HepG2 (cell line): ENCODE data around the gene AMOT. TPM values are rescaled to one million over a fixed set of nuclear protein-coding genes. Genes with fewer than 3 reads are reported as not detected.

Experiments used
- ATAC-seq: fragments of 200-7000 bp; cut with Tn5 transposase; 3 replicates; pipeline ENCODE4 v1.9.1; 2020; ENCODE audit warnings: mild to moderate bottlenecking, moderate library complexity
- BruUV-seq: library from RNA; stranded (reverse); fragments of 400-500 nt; replicated peaks from 2 replicates; lab custom pipeline; 2021; lab: Mats Ljungman, UMichigan
- CTCF ChIA-PET: fragments of 300-600 bp; formaldehyde crosslinking; extraction: SDS; loops from one replicate; lab custom pipeline; 2021; ENCODE audit warnings: low total read pairs, inconsistent platforms, low intra/inter-chr PET ratio; lab: Yijun Ruan, JAX
- POLR2A ChIA-PET: fragments of 350-600 bp; sonication (Branson Sonifier 250); formaldehyde crosslinking; loops from one replicate; lab custom pipeline; 2020; ENCODE audit warnings: antibody characterized with exemption, inconsistent platforms; lab: Yijun Ruan, JAX
- DNase-seq: peaks from one replicate; pipeline ENCODE4 v3.0.0-alpha.2; 2015; ENCODE audit warnings: low spot score
- FAIRE-seq: peaks from 3 replicates; lab custom pipeline; 2011; peaks lifted over from hg19 to GRCh38; lab: Jason Lieb, UNC
- H2AFZ ChIP-seq: one replicate; pipeline ENCODE4 v1.6.1; 2011; ENCODE audit warnings: low read length, inconsistent platforms
- H3K27ac ChIP-seq: fragments of 300-600 bp; 3 replicates; pipeline ENCODE4 v1.8.0; 2011; ENCODE audit warnings: mixed run types, mild to moderate bottlenecking, mixed read lengths, low read length, inconsistent platforms; ENCODE audit not compliant: insufficient read depth; ENCODE audit errors: extremely low read length
- H3K27me3 ChIP-seq, 2 experiments: fragments of 200-600 bp in 1 of 2; 2 replicates in 1 of 2; 3 replicates in 1 of 2; pipeline versions ENCODE4 v1.6.0 to v1.8.0; 2011; ENCODE audit warnings: low read length in 2 of 2, mild to moderate bottlenecking in 2 of 2, moderate library complexity in 2 of 2, inconsistent platforms in 1 of 2; ENCODE audit not compliant: insufficient read depth in 2 of 2, control insufficient read depth in 1 of 2
- H3K36me3 ChIP-seq, 2 experiments: fragments of 200-600 bp in 1 of 2; replicated peaks in 1 of 2; 2 replicates in 1 of 2; 3 replicates in 1 of 2; pipeline versions ENCODE4 v1.5.1 to v1.8.0; 2011; ENCODE audit warnings: low read length in 2 of 2, inconsistent platforms in 1 of 2; ENCODE audit not compliant: insufficient read depth in 2 of 2, control insufficient read depth in 1 of 2
- H3K4me1 ChIP-seq: 2 replicates; pipeline ENCODE4 v1.5.1; 2012; ENCODE audit warnings: low read length, inconsistent platforms; ENCODE audit not compliant: insufficient read depth
- H3K4me2 ChIP-seq: 2 replicates; pipeline ENCODE4 v1.6.0; 2011; ENCODE audit warnings: low read depth, low read length, inconsistent platforms
- H3K4me3 ChIP-seq, 3 experiments: fragments of 200-600 bp in 1 of 3; sonication (generic), shearing (Covaris generic) in 1 of 3; replicated peaks in 1 of 3; 2 replicates each; pipeline ENCODE4 v1.5.1; 2011 to 2016; ENCODE audit warnings: low read length in 3 of 3, inconsistent platforms in 2 of 3, low read depth in 2 of 3, mild to moderate bottlenecking in 2 of 3, control low read depth in 1 of 3, mixed read lengths in 1 of 3; ENCODE audit not compliant: insufficient read depth in 1 of 3
- H3K79me2 ChIP-seq: one replicate; pipeline ENCODE4 v1.6.1; 2011; ENCODE audit warnings: low read length, inconsistent platforms; ENCODE audit not compliant: insufficient read depth
- H3K9ac ChIP-seq: 2 replicates; pipeline ENCODE4 v1.6.0; 2011; ENCODE audit warnings: mild to moderate bottlenecking, low read depth, low read length, inconsistent platforms; ENCODE audit not compliant: insufficient read depth
- H3K9me3 ChIP-seq: 2 replicates; pipeline ENCODE4 v1.5.1; 2012; ENCODE audit warnings: mild to moderate bottlenecking, low read length
- H4K20me1 ChIP-seq: 2 replicates; pipeline ENCODE4 v1.6.0; 2011; ENCODE audit warnings: inconsistent platforms, mild to moderate bottlenecking, low read length, moderate library complexity; ENCODE audit not compliant: insufficient read depth
- GATAD2A ChIP-seq: IDR thresholded peaks from 2 replicates; pipeline ENCODE4 v1.6.1; 2016
- GPN1 ChIP-seq: sonication (generic); formaldehyde crosslinking; IDR thresholded peaks from 2 replicates; pipeline ENCODE4 v1.5.1; 2020; ENCODE audit warnings: missing genetic modification reagents, borderline replicate concordance
- KDM3A ChIP-seq: IDR thresholded peaks from 2 replicates; pipeline ENCODE4 v1.6.1; 2018; ENCODE audit warnings: low read depth, missing compliant biosample characterization
- KLF12 ChIP-seq: sonication (generic); formaldehyde crosslinking; IDR thresholded peaks from 2 replicates; pipeline ENCODE4 v1.4.0; 2020; ENCODE audit warnings: missing genetic modification reagents, borderline replicate concordance
- MAFF ChIP-seq: IDR thresholded peaks from 2 replicates; pipeline ENCODE4 v1.6.1; 2011; ENCODE audit warnings: low read depth, low read length, improper control_type of control experiment
- MAFK ChIP-seq, 2 experiments: IDR thresholded peaks in 1 of 2; conservative IDR thresholded peaks in 1 of 2; 2 replicates each; pipeline ENCODE4 v1.6.1; 2011; ENCODE audit warnings: improper control_type of control experiment in 2 of 2, low read length in 2 of 2
- MLLT10 ChIP-seq: sonication (generic); formaldehyde crosslinking; IDR thresholded peaks from 2 replicates; pipeline ENCODE4 v1.4.0; 2020; ENCODE audit warnings: missing genetic modification reagents
- RBFOX2 ChIP-seq: fragments of 200-400 bp; formaldehyde crosslinking; IDR thresholded peaks from 2 replicates; pipeline ENCODE4 v1.6.1; 2017; ENCODE audit warnings: low read depth, mild to moderate bottlenecking, low read length
- SMC3 ChIP-seq: IDR thresholded peaks from 2 replicates; pipeline ENCODE4 v1.6.1; 2011; ENCODE audit warnings: low read length, improper control_type of control experiment
- ZNF121 ChIP-seq: sonication (generic); formaldehyde crosslinking; IDR thresholded peaks from 2 replicates; pipeline ENCODE4 v1.5.0; 2020; ENCODE audit warnings: mild to moderate bottlenecking, missing genetic modification reagents
- ZNF280D ChIP-seq: sonication (generic); formaldehyde crosslinking; IDR thresholded peaks from 2 replicates; pipeline ENCODE4 v1.5.1; 2020; ENCODE audit warnings: mild to moderate bottlenecking, missing genetic modification reagents
- ZNF879 ChIP-seq: sonication (generic); formaldehyde crosslinking; IDR thresholded peaks from 2 replicates; pipeline ENCODE4 v1.8.1; 2023; ENCODE audit warnings: missing genetic modification reagents
- WGBS: methylation state at CpG from one replicate; pipeline ENCODE4 v1.1.6; 2017; ENCODE audit warnings: low lambda C conversion rate; 5-methylcytosine and 5-hydroxymethylcytosine counted together
- in situ Hi-C: cut with HindIII; loops from 2 replicates; pipeline ENCODE4 v1.10.0; 2017; ENCODE audit warnings: low pct_unique_long_range_greater_than_20kb; ENCODE audit not compliant: extremely low pct_ligation_motif_present
- intact Hi-C: fragments of 100-400 bp; cut with micrococcal nuclease; formaldehyde crosslinking; loops from one replicate; pipeline ENCODE4 v1.10.0; 2022; ENCODE audit not compliant: unreplicated experiment
- polyA plus RNA-seq, 8 experiments: library from polyadenylated mRNA; depleted of rRNA in 3 of 8; stranded (reverse) in 7 of 8; unstranded in 1 of 8; fragments of >200 nt; fragmentation: Illumina TruSeq in 4 of 8; extraction: Trizol in 4 of 8; gene quantifications; 2 replicates each; pipeline versions ENCODE4 v1.2.1 to v1.2.3, GENCODE V29; 2011 to 2016; ENCODE audit warnings: low read depth in 4 of 8, missing spikeins in 1 of 8, mixed read lengths in 1 of 8; ENCODE audit not compliant: insufficient read depth in 1 of 8
- total RNA-seq, 5 experiments: library from RNA; depleted of rRNA; stranded (reverse); fragments of >200 nt; fragmentation: Illumina TruSeq; extraction: Trizol; gene quantifications; 2 replicates each; pipeline ENCODE4 v1.2.3, GENCODE V29; 2016; ENCODE audit warnings: low read depth in 1 of 5
- TF ChIP-seq, protein P1 (sequence below): sonication (generic); formaldehyde crosslinking; IDR thresholded peaks from 2 replicates; pipeline ENCODE4 v1.8.1; 2022; ENCODE audit warnings: low read depth, mild to moderate bottlenecking, missing genetic modification reagents
- TF ChIP-seq, protein P2 (sequence below): sonication (generic); formaldehyde crosslinking; IDR thresholded peaks from 2 replicates; pipeline ENCODE4 v1.8.1; 2022; ENCODE audit warnings: mild to moderate bottlenecking, missing genetic modification reagents
- TF ChIP-seq, protein P3 (sequence below): sonication (generic); formaldehyde crosslinking; IDR thresholded peaks from 2 replicates; pipeline ENCODE4 v1.8.1; 2023; ENCODE audit warnings: mild to moderate bottlenecking, missing genetic modification reagents, borderline replicate concordance

The AMOT gene
- total and polyA plus RNA-seq, 2 of the 13 experiments (the other 11 are each of a cell fraction or from before 2014, with no cell fraction given): 0.13 to 0.91 TPM

DNA sequence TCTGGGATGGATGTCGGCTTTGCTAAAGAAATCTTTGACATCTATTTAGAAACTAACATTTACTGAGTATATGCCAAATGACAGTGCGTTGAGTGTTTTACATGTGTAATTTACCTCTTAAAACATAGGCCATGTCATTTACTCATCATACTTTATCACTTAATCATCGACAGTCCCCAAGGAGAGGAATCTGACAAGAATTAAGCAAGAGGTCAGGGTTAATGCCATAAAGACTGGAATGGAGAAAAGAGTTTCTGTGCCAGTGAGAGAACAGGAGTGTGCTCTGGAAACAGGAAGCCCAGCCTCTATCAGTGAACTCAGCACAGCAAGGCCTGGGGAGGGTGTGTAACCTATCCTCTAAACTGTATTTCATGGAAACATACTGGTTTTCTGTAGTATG, 28.0 kb upstream of the AMOT start (continued):
- TF ChIP-seq, protein P1, sequence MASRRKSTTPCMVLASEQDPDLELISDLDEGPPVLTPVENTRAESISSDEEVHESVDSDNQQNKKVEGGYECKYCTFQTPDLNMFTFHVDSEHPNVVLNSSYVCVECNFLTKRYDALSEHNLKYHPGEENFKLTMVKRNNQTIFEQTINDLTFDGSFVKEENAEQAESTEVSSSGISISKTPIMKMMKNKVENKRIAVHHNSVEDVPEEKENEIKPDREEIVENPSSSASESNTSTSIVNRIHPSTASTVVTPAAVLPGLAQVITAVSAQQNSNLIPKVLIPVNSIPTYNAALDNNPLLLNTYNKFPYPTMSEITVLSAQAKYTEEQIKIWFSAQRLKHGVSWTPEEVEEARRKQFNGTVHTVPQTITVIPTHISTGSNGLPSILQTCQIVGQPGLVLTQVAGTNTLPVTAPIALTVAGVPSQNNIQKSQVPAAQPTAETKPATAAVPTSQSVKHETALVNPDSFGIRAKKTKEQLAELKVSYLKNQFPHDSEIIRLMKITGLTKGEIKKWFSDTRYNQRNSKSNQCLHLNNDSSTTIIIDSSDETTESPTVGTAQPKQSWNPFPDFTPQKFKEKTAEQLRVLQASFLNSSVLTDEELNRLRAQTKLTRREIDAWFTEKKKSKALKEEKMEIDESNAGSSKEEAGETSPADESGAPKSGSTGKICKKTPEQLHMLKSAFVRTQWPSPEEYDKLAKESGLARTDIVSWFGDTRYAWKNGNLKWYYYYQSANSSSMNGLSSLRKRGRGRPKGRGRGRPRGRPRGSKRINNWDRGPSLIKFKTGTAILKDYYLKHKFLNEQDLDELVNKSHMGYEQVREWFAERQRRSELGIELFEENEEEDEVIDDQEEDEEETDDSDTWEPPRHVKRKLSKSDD (CRISPR knock-in tag): no peak
- TF ChIP-seq, protein P2, sequence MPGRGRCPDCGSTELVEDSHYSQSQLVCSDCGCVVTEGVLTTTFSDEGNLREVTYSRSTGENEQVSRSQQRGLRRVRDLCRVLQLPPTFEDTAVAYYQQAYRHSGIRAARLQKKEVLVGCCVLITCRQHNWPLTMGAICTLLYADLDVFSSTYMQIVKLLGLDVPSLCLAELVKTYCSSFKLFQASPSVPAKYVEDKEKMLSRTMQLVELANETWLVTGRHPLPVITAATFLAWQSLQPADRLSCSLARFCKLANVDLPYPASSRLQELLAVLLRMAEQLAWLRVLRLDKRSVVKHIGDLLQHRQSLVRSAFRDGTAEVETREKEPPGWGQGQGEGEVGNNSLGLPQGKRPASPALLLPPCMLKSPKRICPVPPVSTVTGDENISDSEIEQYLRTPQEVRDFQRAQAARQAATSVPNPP (CRISPR knock-in tag): no peak
- TF ChIP-seq ZNF121 (CRISPR knock-in tag): no peak

GRCh38 chrX:112867570-112867969, 26.9 kb upstream of the AMOT start:
- no TSS peak for BruUV-seq
- Histone ChIP-seq H3K9ac (no peak overlapping the region), H3K4me1 (no peaks in the 10 kb centered on the region), H2AFZ (no peak overlapping the region), H3K4me2 (no peak overlapping the region), H3K79me2 (no peaks in the 10 kb centered on the region), H3K27ac (no peak overlapping the region), H4K20me1 (no peaks in the 10 kb centered on the region), H3K4me3 (no peak overlapping the region), H3K36me3 (no peaks in the 10 kb centered on the region), H3K27me3 (no peaks in the 10 kb centered on the region), H3K9me3 (no peaks in the 10 kb centered on the region)
- ChIA-PET CTCF (no interaction called here), POLR2A (no interaction called here)
- intact Hi-C loops (no loop called here), in situ Hi-C loops (no loop called here)
- DNase-seq: no peak
- FAIRE-seq: peak; percentile 59
- peak; percentile 88 for ATAC-seq
- WGBS: 0% methylated on average over 2 of the region's 2 CpGs
- TF ChIP-seq GATAD2A (no peak), KLF12 (no peak), SMC3 (no peak), RBFOX2 (no peak), ZNF280D (CRISPR knock-in tag) (no peak), KDM3A (CRISPR knock-in tag) (no peak), ZNF879 (no peak), MAFK (conservative IDR thresholded peaks at IDR 0.05 in 1 of 2, IDR thresholded peaks at IDR 0.05 in 1 of 2; ENCODE audit: low read length in 2 of 2) (no peak), MAFF (no peak), GPN1 (CRISPR knock-in tag) (no peak), MLLT10 (CRISPR knock-in tag) (no peak)
- TF ChIP-seq, protein P3, sequence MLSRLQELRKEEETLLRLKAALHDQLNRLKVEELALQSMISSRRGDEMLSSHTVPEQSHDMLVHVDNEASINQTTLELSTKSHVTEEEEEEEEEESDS: no peak
